ENCODE measurements around the gene HS3ST1. TPM values are rescaled to one million over a fixed set of nuclear protein-coding genes. Genes with fewer than 3 reads are reported as not detected.

HS3ST1 gene
- total RNA-seq, 2 donors from 2014 or later, result 0.14 to 1.1 TPM

GRCh38 chr4:11355226-11355625, 73.5 kb downstream of the HS3ST1 start:
- DNase-seq (ENCODE audit: low spot score), result no peak

GRCh38 chr4:11354531-11354930, 74.2 kb downstream of the HS3ST1 start:
- H3K9me3 ChIP-seq, result no peaks in the 10 kb centered on the region
- H3K4me3 ChIP-seq, result no peak overlapping the region
- H3K27ac ChIP-seq, result no peak overlapping the region
- no peaks in the 10 kb centered on the region for H3K36me3 ChIP-seq
- no peak for TF ChIP-seq CTCF (IDR thresholded peaks at IDR 0.05)
- no peaks in the 10 kb centered on the region for H3K4me1 ChIP-seq (ENCODE audit: control insufficient read depth in 1 of 2, low read depth in 2 of 2)
- DNase-seq (ENCODE audit: low spot score) (no peak), ATAC-seq (ENCODE audit: insufficient number of reproducible peaks, low FRiP score, low read depth) (no peak)
- no peaks in the 10 kb centered on the region for H3K27me3 ChIP-seq (replicated peaks; ENCODE audit: insufficient read depth)

More at GRCh38 chr4:11355226-11355625, 73.5 kb downstream of the HS3ST1 start:
- Histone ChIP-seq H3K27me3 (replicated peaks; ENCODE audit: insufficient read depth) (no peaks in the 10 kb centered on the region), H3K27ac (no peak overlapping the region), H3K9me3 (no peaks in the 10 kb centered on the region), H3K4me3 (no peak overlapping the region), H3K36me3 (no peaks in the 10 kb centered on the region), H3K4me1 (ENCODE audit: control insufficient read depth in 1 of 2, low read depth in 2 of 2) (no peaks in the 10 kb centered on the region)
- ATAC-seq (ENCODE audit: insufficient number of reproducible peaks, low FRiP score, low read depth), result no peak
- no peak for TF ChIP-seq CTCF (IDR thresholded peaks at IDR 0.05)

- no peaks in the 10 kb centered on the region for H3K36me3 ChIP-seq
- ATAC-seq (ENCODE audit: insufficient number of reproducible peaks, low FRiP score, low read depth) (no peak), DNase-seq (ENCODE audit: low spot score) (no peak)
- H3K27me3 ChIP-seq (replicated peaks; ENCODE audit: insufficient read depth), result no peaks in the 10 kb centered on the region
- no peaks in the 10 kb centered on the region for H3K4me1 ChIP-seq (ENCODE audit: control insufficient read depth in 1 of 2, low read depth in 2 of 2)
- no peak overlapping the region for H3K4me3 ChIP-seq
- no peak overlapping the region for H3K27ac ChIP-seq
- no peak for TF ChIP-seq CTCF (IDR thresholded peaks at IDR 0.05)
- H3K9me3 ChIP-seq, result no peaks in the 10 kb centered on the region
Measured at GRCh38 chr4:11348449-11349088, 80.1 kb downstream of the HS3ST1 start.

GRCh38 chr4:11344916-11345315, 83.8 kb downstream of the HS3ST1 start:
- Histone ChIP-seq H3K9me3 (no peaks in the 10 kb centered on the region), H3K27me3 (replicated peaks; ENCODE audit: insufficient read depth) (no peaks in the 10 kb centered on the region), H3K27ac (no peak overlapping the region), H3K4me3 (no peak overlapping the region), H3K4me1 (ENCODE audit: control insufficient read depth in 1 of 2, low read depth in 2 of 2) (no peaks in the 10 kb centered on the region), H3K36me3 (no peaks in the 10 kb centered on the region)
- TF ChIP-seq CTCF (IDR thresholded peaks at IDR 0.05), result no peak
- ATAC-seq (ENCODE audit: insufficient number of reproducible peaks, low FRiP score, low read depth) (no peak), DNase-seq (ENCODE audit: low spot score) (no peak)

- DNase-seq (ENCODE audit: low spot score) (no peak), ATAC-seq (ENCODE audit: insufficient number of reproducible peaks, low FRiP score, low read depth) (no peak)
- no peak for TF ChIP-seq CTCF (IDR thresholded peaks at IDR 0.05)
- Histone ChIP-seq H3K27ac (no peak overlapping the region), H3K9me3 (no peaks in the 10 kb centered on the region), H3K36me3 (no peaks in the 10 kb centered on the region), H3K4me1 (ENCODE audit: control insufficient read depth in 1 of 2, low read depth in 2 of 2) (no peaks in the 10 kb centered on the region), H3K27me3 (replicated peaks; ENCODE audit: insufficient read depth) (no peaks in the 10 kb centered on the region), H3K4me3 (no peak overlapping the region)
Measured at GRCh38 chr4:11343536-11343935, 85.2 kb downstream of the HS3ST1 start.
